NOMO-1 treated with DMSO at 0.1 percent for 48 hours (cell line): ENCODE measurements around the gene ZG16B.

Source experiments
- DNase-seq: peaks from one replicate; lab custom pipeline; 2025; ENCODE audit not compliant: unreplicated experiment; lab: John Stamatoyannopoulos, UW

Gene ZG16B

GRCh38 chr16:2822496-2822895 is 7.6 kb upstream of the ZG16B start:
- DNase-seq: no peak

GRCh38 chr16:2824626-2825025 is 5.5 kb upstream of the ZG16B start:
- no peak for DNase-seq

- no peak for DNase-seq
Measured at GRCh38 chr16:2825049-2825742, 4.9 kb upstream of the ZG16B start.

GRCh38 chr16:2825906-2826305 is 4.2 kb upstream of the ZG16B start:
- DNase-seq: no peak

GRCh38 chr16:2826591-2827373 is 3.3 kb upstream of the ZG16B start:
- DNase-seq: no peak

GRCh38 chr16:2827374-2827791 is 2.7 kb upstream of the ZG16B start:
- no peak for DNase-seq

GRCh38 chr16:2827831-2828520 is 2.1 kb upstream of the ZG16B start:
- no peak for DNase-seq

GRCh38 chr16:2828521-2828840 is 1.6 kb upstream of the ZG16B start:
- DNase-seq: no peak

- DNase-seq: no peak
Measured at GRCh38 chr16:2828876-2829430, 1.1 kb upstream of the ZG16B start.

- DNase-seq: no peak
Measured at GRCh38 chr16:2830355-2830695, 222 bp downstream of the ZG16B start.

- DNase-seq: no peak
Measured at GRCh38 chr16:2831203-2831602, 1.1 kb downstream of the ZG16B start.

GRCh38 chr16:2833776-2834175 is 3.7 kb downstream of the ZG16B start:
- DNase-seq: peak; percentile 56

- DNase-seq: no peak
Measured at GRCh38 chr16:2834968-2835367, 4.9 kb downstream of the ZG16B start.

GRCh38 chr16:2835638-2836493 is 5.8 kb downstream of the ZG16B start:
- DNase-seq: peak; percentile 7

GRCh38 chr16:2836646-2837508 is 6.8 kb downstream of the ZG16B start:
- no peak for DNase-seq

GRCh38 chr16:2838928-2839327 is 8.8 kb downstream of the ZG16B start:
- peak; percentile 25 for DNase-seq

GRCh38 chr16:2839650-2840450 is 9.7 kb downstream of the ZG16B start:
- no peak for DNase-seq

GRCh38 chr16:2840914-2841313 is 10.8 kb downstream of the ZG16B start:
- DNase-seq: no peak

GRCh38 chr16:2841606-2842339 is 11.7 kb downstream of the ZG16B start:
- no peak for DNase-seq
